Effector memory CD8-positive, alpha-beta T cell (primary cell): Measurements from ENCODE around the gene KCNIP4.

Source experiments
- ATAC-seq: fragments of 150-1000 bp; cut with Tn5 transposase; replicated peaks from 2 replicates; pipeline ENCODE4 v1.10.0; 2021; ENCODE audit warnings: mild to moderate bottlenecking, moderate library complexity
- DNase-seq, 3 experiments: peaks; one replicate each; pipeline ENCODE4 v3.0.0; 2021
- H3K27ac Mint-ChIP-seq, 2 donors: one replicate each; pipeline ENCODE4 v1.8.0; 2022; ENCODE audit warnings: mild to moderate bottlenecking in 2 of 2, mixed read lengths in 2 of 2, moderate library complexity in 2 of 2
- H3K27me3 Mint-ChIP-seq, 2 donors: one replicate each; pipeline ENCODE4 v1.8.0; 2022; ENCODE audit warnings: mixed read lengths in 2 of 2
- H3K36me3 Mint-ChIP-seq: one replicate; pipeline ENCODE4 v1.8.0; 2022; ENCODE audit warnings: mild to moderate bottlenecking, moderate library complexity, mixed read lengths; ENCODE audit not compliant: insufficient read depth
- H3K4me1 Mint-ChIP-seq, 2 donors: one replicate each; pipeline ENCODE4 v1.8.0; 2022; ENCODE audit warnings: low read depth in 2 of 2, mixed read lengths in 2 of 2
- H3K4me3 Mint-ChIP-seq, 2 donors: one replicate each; pipeline ENCODE4 v1.8.0; 2022; ENCODE audit warnings: mild to moderate bottlenecking in 2 of 2, mixed read lengths in 2 of 2, moderate library complexity in 2 of 2
- H3K9me3 Mint-ChIP-seq, 2 donors: one replicate each; pipeline ENCODE4 v1.8.0; 2022; ENCODE audit warnings: mixed read lengths in 2 of 2

The KCNIP4 gene

DNA sequence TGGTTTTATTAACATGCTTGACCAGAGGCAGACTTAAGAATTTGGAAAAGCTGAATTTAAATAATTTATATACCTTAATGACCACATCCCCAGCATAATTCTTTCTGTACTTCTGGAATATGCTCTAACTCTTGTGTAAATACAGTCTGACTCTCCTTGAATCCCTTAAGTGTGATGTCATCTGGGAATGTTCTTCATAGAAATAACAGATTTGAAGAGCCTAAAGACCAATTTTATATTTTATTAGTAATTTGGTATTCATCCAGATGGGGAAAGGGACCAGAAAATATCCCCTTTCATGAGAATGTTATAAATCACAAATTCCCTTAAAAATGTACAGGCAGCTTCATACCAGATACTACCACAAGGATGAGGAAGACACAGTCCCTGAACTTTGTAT lies 58.3 kb downstream of the KCNIP4 start:
- no peaks in the 10 kb centered on the region for H3K27me3 Mint-ChIP-seq
- DNase-seq (no peak), ATAC-seq (no peak)
- H3K27ac Mint-ChIP-seq = no peak overlapping the region
- peaks cover 2 to 6% of the 10 kb centered on the region in 2 donors for H3K9me3 Mint-ChIP-seq
- no peaks in the 10 kb centered on the region for H3K36me3 Mint-ChIP-seq
- H3K4me3 Mint-ChIP-seq = no peak overlapping the region
- H3K4me1 Mint-ChIP-seq = no peaks in the 10 kb centered on the region

GRCh38 chr4:21888195-21888976 lies 60.2 kb downstream of the KCNIP4 start:
- Mint-ChIP-seq H3K9me3 (peaks cover 2 to 4% of the 10 kb centered on the region in 2 donors), H3K27me3 (no peaks in the 10 kb centered on the region), H3K4me3 (no peak overlapping the region), H3K36me3 (no peaks in the 10 kb centered on the region), H3K27ac (no peak overlapping the region), H3K4me1 (no peaks in the 10 kb centered on the region)
- ATAC-seq (no peak), DNase-seq (no peak)

- Mint-ChIP-seq H3K27ac (no peak overlapping the region), H3K4me1 (no peaks in the 10 kb centered on the region), H3K4me3 (no peak overlapping the region), H3K36me3 (no peaks in the 10 kb centered on the region), H3K27me3 (no peaks in the 10 kb centered on the region), H3K9me3 (peaks cover 0 to 2% of the 10 kb centered on the region in 2 donors)
- ATAC-seq (no peak), DNase-seq (no peak)
These were observed 61.1 kb downstream of the KCNIP4 start for GRCh38 chr4:21887481-21887880.

DNA sequence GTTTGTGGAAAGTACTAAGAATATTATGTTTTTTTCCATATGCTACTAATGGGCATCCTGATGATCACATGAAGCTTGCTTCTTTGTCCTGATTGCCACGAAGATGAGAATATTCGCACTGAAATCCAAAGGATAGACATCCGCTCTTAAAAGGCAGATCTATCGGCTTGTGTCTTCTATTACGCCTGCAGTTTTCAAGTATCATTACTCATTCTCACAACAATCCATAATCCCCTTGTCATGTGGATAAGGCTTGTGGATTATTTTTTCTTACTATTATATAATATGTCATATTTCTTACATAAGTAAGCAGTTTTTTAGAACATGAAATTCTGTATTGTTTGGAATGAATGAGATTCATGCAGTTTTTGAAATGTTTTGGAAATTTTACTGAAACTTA lies 62.8 kb downstream of the KCNIP4 start:
- no peak for ATAC-seq
- Mint-ChIP-seq H3K27me3 (no peaks in the 10 kb centered on the region), H3K36me3 (no peaks in the 10 kb centered on the region), H3K4me1 (no peaks in the 10 kb centered on the region), H3K4me3 (no peak overlapping the region), H3K27ac (no peak overlapping the region), H3K9me3 (no peaks in the 10 kb centered on the region)
- no peak for DNase-seq

DNA sequence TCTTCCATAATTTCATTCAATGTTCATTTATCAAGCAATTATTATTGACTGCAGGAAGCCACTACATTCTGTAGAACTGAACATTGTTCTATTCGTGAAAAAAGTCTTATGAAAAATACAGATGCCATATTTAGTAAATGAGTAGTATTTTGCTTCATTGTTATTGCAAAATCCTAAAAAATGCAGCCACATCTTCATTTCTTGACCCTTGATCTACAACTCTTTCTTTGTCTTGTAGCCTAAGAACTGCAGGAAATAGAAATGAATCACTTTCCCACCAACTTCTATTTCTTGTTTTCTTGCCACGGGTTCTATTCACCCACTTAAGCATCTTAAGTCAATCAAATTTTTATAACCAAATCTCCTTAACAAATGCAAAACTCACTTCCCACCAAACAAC lies 63.3 kb downstream of the KCNIP4 start:
- no peak overlapping the region for H3K4me3 Mint-ChIP-seq
- H3K27ac Mint-ChIP-seq = no peak overlapping the region
- H3K4me1 Mint-ChIP-seq = no peaks in the 10 kb centered on the region
- no peak for ATAC-seq
- H3K9me3 Mint-ChIP-seq = no peaks in the 10 kb centered on the region
- H3K36me3 Mint-ChIP-seq = no peaks in the 10 kb centered on the region
- no peak for DNase-seq
- no peaks in the 10 kb centered on the region for H3K27me3 Mint-ChIP-seq

- Mint-ChIP-seq H3K4me1 (no peaks in the 10 kb centered on the region), H3K27ac (no peak overlapping the region)
These were observed 64.0 kb downstream of the KCNIP4 start for GRCh38 chr4:21884615-21885014.

GRCh38 chr4:21882051-21882839 lies 66.3 kb downstream of the KCNIP4 start:
- DNase-seq (no peak), ATAC-seq (no peak)
- Mint-ChIP-seq H3K4me1 (no peaks in the 10 kb centered on the region), H3K27ac (no peak overlapping the region), H3K9me3 (peaks cover 0 to 2% of the 10 kb centered on the region in 2 donors), H3K4me3 (no peak overlapping the region), H3K36me3 (peaks cover 3% of the 10 kb centered on the region), H3K27me3 (no peaks in the 10 kb centered on the region)

More at GRCh38 chr4:21884615-21885014, 64.0 kb downstream of the KCNIP4 start:
- Mint-ChIP-seq H3K36me3 (peaks cover 3% of the 10 kb centered on the region), H3K27me3 (no peaks in the 10 kb centered on the region), H3K4me3 (no peak overlapping the region), H3K9me3 (no peaks in the 10 kb centered on the region)
- DNase-seq (no peak), ATAC-seq (no peak)

DNA sequence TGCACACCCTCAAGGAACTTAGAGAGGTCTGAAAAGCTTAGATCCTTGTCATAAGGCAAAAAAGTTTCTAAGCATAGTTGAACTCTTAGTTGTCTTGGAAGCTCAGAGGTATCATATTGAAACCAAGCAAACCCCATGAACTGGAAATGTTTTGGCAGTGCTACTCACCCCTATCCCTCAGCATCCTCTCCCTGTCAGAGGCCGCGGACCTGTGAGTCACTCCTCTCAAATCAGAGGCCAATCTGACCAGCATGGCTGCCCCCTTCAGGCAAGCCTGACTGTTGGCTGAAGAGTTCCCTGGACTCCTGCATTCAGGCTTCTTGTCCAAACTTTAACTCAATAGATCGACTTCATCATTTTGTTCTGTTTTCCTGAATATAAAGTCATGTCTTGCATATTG lies 69.4 kb downstream of the KCNIP4 start:
- DNase-seq = no peak
- no peak overlapping the region for H3K27ac Mint-ChIP-seq
- no peak overlapping the region for H3K4me3 Mint-ChIP-seq
- peaks cover 2 to 8% of the 10 kb centered on the region in 2 donors for H3K9me3 Mint-ChIP-seq
- H3K36me3 Mint-ChIP-seq = peaks cover 3% of the 10 kb centered on the region
- no peaks in the 10 kb centered on the region for H3K4me1 Mint-ChIP-seq
- H3K27me3 Mint-ChIP-seq = no peaks in the 10 kb centered on the region
- no peak for ATAC-seq

- H3K36me3 Mint-ChIP-seq = peaks cover 3% of the 10 kb centered on the region
- H3K4me3 Mint-ChIP-seq = no peak overlapping the region
- H3K27me3 Mint-ChIP-seq = no peaks in the 10 kb centered on the region
- peaks cover 3 to 10% of the 10 kb centered on the region in 2 donors for H3K9me3 Mint-ChIP-seq
- DNase-seq (no peak), ATAC-seq (no peak)
- no peaks in the 10 kb centered on the region for H3K4me1 Mint-ChIP-seq
- no peak overlapping the region for H3K27ac Mint-ChIP-seq
These were observed 71.9 kb downstream of the KCNIP4 start for GRCh38 chr4:21876711-21877110.

DNA sequence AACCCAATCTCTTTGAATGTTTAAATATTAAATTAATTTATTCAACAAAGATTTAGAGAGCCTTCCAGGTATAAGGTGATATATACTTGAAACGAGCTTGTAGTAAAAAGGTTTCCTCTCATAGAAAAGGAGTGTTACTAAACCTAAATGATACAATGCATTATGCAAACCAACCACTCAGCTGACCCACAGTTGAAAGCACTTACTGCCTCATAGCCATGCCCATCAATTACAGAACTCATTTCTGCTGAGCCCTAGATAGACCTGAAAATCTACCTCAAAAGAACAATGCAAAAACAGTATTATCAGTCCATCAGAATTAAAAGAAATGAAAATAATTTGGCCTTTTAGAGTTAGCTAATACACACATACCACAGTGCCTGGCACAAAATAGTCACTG lies 75.4 kb downstream of the KCNIP4 start:
- no peak overlapping the region for H3K27ac Mint-ChIP-seq
- no peaks in the 10 kb centered on the region for H3K36me3 Mint-ChIP-seq
- peaks cover 10 to 19% of the 10 kb centered on the region in 2 donors for H3K9me3 Mint-ChIP-seq
- H3K4me3 Mint-ChIP-seq = no peak overlapping the region
- H3K27me3 Mint-ChIP-seq = no peaks in the 10 kb centered on the region
- H3K4me1 Mint-ChIP-seq = no peaks in the 10 kb centered on the region
- ATAC-seq (no peak), DNase-seq (no peak)

- Mint-ChIP-seq H3K4me3 (no peak overlapping the region), H3K4me1 (no peaks in the 10 kb centered on the region), H3K9me3 (peaks cover 9 to 19% of the 10 kb centered on the region in 2 donors), H3K27me3 (no peaks in the 10 kb centered on the region), H3K36me3 (no peaks in the 10 kb centered on the region), H3K27ac (no peak overlapping the region)
- ATAC-seq (no peak), DNase-seq (no peak)
These were observed 76.5 kb downstream of the KCNIP4 start for GRCh38 chr4:21872101-21872500.

DNA sequence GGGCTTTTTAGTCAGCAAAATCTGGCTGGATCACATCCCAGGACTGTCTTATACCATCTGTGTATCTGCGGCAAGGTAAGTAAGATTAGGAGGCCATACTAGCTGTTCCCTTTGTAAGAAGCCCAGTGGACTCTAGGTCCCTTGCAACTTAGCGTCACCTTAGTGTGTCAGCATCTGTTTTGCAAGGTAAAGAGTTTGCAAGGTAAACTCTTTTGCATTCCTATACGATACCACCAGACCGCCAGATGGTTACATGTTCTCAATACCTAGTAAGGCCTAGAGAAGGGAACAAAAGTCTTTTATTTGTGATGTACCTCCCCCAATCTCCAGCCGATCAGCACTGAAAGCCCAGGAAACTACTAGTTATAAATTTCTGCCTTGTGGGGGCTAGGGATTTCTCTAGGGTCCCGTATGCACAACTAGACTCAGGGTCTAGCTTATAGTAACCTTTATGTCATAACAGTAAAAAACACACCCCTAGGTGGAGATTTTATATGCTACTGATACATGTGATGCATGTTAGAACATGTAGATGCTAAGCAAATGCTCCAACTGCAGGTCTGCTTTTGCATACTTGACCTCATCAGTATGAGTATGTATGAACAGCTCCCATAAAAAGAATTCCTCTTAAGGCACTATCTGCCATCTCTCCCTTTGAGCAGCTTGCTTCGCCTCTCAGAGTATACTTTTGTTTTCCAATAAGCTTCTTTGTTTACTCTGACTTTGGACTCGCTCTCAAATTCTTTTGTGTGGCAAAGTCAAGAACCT lies 78.4 kb downstream of the KCNIP4 start:
- no peak for DNase-seq
- H3K36me3 Mint-ChIP-seq = no peaks in the 10 kb centered on the region
- peaks cover 11 to 23% of the 10 kb centered on the region in 2 donors for H3K9me3 Mint-ChIP-seq
- no peak overlapping the region for H3K27ac Mint-ChIP-seq
- H3K4me3 Mint-ChIP-seq = no peak overlapping the region
- no peak for ATAC-seq
- H3K4me1 Mint-ChIP-seq = no peaks in the 10 kb centered on the region
- no peaks in the 10 kb centered on the region for H3K27me3 Mint-ChIP-seq

- no peak overlapping the region for H3K4me3 Mint-ChIP-seq
- peaks cover 19 to 33% of the 10 kb centered on the region in 2 donors for H3K9me3 Mint-ChIP-seq
- H3K36me3 Mint-ChIP-seq = no peaks in the 10 kb centered on the region
- no peaks in the 10 kb centered on the region for H3K27me3 Mint-ChIP-seq
- no peaks in the 10 kb centered on the region for H3K4me1 Mint-ChIP-seq
- DNase-seq = no peak
- no peak for ATAC-seq
- no peak overlapping the region for H3K27ac Mint-ChIP-seq
These were observed 83.9 kb downstream of the KCNIP4 start for GRCh38 chr4:21864686-21865085.
